ENCODE measurements around the gene BRPF1. TPM values are rescaled to one million over a fixed set of nuclear protein-coding genes. Genes with fewer than 3 reads are reported as not detected.

BRPF1 gene
- total and polyA plus RNA-seq, 4 donors: 10.4 to 18.9 (median 15.9) TPM

DNA sequence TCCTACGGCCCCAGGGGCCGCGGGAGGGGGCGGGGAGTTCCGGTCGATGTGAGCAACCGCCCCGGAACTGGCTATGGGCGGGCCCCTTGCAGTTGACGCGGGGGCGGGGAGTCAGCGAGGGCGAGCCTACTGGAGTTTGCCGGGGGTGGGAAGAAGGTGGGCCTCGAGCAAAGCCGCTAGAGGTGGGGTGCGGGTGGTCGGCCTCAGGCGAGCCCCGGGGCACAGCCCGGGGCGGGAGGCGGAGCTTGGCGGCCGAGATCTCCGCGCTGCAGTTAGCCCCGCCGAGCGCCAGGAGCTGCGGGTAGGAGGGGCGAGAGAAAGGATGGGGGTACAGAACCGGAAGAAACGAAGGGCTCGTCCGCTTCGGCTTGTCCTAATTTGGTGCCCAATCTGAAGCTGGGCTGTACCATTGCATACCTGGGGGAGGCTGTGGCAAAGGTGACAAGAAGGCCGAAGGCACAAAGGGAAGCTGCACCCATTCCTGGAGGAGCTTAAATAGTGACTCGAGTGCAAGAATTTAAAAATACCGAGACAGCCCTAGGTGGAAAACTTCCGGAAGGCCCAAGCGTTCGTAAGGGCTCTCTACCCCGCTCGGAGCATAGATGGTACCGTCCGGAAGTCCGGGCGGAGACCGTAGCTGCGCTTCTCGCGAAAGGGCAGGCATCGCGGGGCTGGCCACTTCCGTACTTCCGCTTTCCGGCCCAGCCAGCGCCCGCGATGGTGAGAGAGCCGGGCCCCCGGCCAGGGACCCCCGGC, 61.0 kb downstream of the BRPF1 start, which contains the start of the genes ARPC4 and TADA3:
TSS of gene ARPC4 (plus strand) at position 678 of the 756 bp plus-strand sequence. CDS start at position 718, 40 bp downstream.
TSS of gene TADA3 (minus strand) at position 69 of the 756 bp plus-strand sequence. CDS start 1,007 bp downstream, outside the sequence.
- DNase-seq (ENCODE audit: low read depth in 4 of 6, low spot score in 6 of 6): peak; percentile 89 to 99 (median 96)
- H3K27me3 ChIP-seq (ENCODE audit: control insufficient read depth, insufficient read depth, low read length): no peaks in the 10 kb centered on the region
- no peaks in the 10 kb centered on the region for H3K9me3 ChIP-seq (ENCODE audit: control insufficient read depth, insufficient read depth, low read length)
- peaks cover 44% of the 10 kb centered on the region for H3K36me3 ChIP-seq (ENCODE audit: control insufficient read depth, insufficient read depth, low read length)
- H3K4me1 ChIP-seq (ENCODE audit: control insufficient read depth, insufficient read depth, low read length): peaks cover 12% of the 10 kb centered on the region
- peak within 1 kb of the TSS; percentile 93 for H3K4me3 ChIP-seq (ENCODE audit: low read depth, low read length)
- H3K27ac ChIP-seq (ENCODE audit: low read depth, low read length): peak within 1 kb of the TSS; percentile 97
- WGBS (ENCODE audit: insufficient coverage): under 1% methylated on average over 61 of the region's 65 CpGs

DNA sequence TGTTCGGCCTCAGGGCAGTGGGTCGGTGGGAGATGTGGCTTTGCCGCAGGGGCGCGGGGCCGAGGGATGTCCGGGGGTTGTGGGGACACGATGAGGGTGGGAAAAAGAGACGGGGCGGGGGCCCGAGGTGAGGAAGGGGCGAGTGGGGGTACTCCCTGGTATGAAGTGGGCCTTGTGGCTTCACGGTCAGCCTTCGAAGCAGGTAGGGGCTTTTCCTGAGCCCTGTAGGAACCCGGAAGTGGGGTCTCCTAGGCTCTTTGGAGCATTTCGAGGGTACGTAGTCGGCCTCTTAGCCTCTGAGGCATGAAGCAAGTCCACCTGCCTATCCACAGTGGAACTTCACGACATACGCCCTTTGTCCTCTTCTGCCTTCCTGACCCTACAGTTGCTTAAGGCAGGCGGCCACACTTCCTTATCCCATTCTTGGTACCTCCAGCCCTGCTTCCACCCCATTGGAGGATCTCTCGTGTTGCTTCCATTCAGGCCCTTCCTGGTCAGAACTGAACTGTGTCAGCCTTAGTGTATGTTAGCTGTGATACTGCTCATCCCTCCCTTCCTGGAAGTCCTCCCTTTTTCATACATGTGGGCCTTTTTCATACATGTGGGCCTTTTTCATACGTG, 61.7 kb downstream of the BRPF1 start:
- DNase-seq (ENCODE audit: low read depth in 4 of 6, low spot score in 6 of 6): no peak
- peaks cover 12% of the 10 kb centered on the region for H3K4me1 ChIP-seq (ENCODE audit: control insufficient read depth, insufficient read depth, low read length)
- peak overlapping the region; percentile 97 for H3K27ac ChIP-seq (ENCODE audit: low read depth, low read length)
- peak overlapping the region; percentile 93 for H3K4me3 ChIP-seq (ENCODE audit: low read depth, low read length)
- H3K9me3 ChIP-seq (ENCODE audit: control insufficient read depth, insufficient read depth, low read length): no peaks in the 10 kb centered on the region
- WGBS (ENCODE audit: insufficient coverage): 2% methylated on average over 20 of the region's 23 CpGs
- H3K27me3 ChIP-seq (ENCODE audit: control insufficient read depth, insufficient read depth, low read length): no peaks in the 10 kb centered on the region
- H3K36me3 ChIP-seq (ENCODE audit: control insufficient read depth, insufficient read depth, low read length): peaks cover 46% of the 10 kb centered on the region

DNA sequence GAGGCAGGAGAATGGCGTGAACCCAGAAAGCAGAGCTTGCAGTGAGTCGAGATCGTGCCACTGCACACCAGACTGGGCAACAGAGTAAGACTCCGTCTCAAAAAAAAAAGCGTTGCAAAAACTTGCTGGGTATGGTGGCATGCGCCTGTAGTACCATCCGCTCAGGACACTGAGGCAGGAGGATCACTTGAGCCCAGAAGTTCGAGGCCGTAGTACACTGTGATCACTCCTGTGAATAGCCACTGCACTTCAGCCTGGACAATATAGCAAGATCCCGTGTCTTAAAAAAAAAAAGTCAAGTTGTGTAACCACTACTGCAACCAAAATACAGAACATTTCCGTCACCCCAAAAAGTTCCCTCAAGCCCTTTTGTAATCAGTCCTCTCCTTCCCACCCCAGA, 62.9 kb downstream of the BRPF1 start:
- Histone ChIP-seq H3K27me3 (ENCODE audit: control insufficient read depth, insufficient read depth, low read length) (no peaks in the 10 kb centered on the region), H3K4me1 (ENCODE audit: control insufficient read depth, insufficient read depth, low read length) (peaks cover 12% of the 10 kb centered on the region), H3K4me3 (ENCODE audit: low read depth, low read length) (no peak overlapping the region), H3K27ac (ENCODE audit: low read depth, low read length) (no peak overlapping the region), H3K36me3 (ENCODE audit: control insufficient read depth, insufficient read depth, low read length) (peaks cover 45% of the 10 kb centered on the region), H3K9me3 (ENCODE audit: control insufficient read depth, insufficient read depth, low read length) (no peaks in the 10 kb centered on the region)
- no peak for DNase-seq (ENCODE audit: low read depth in 4 of 6, low spot score in 6 of 6)
- WGBS (ENCODE audit: insufficient coverage): 99% methylated on average over 10 of the region's 11 CpGs

DNA sequence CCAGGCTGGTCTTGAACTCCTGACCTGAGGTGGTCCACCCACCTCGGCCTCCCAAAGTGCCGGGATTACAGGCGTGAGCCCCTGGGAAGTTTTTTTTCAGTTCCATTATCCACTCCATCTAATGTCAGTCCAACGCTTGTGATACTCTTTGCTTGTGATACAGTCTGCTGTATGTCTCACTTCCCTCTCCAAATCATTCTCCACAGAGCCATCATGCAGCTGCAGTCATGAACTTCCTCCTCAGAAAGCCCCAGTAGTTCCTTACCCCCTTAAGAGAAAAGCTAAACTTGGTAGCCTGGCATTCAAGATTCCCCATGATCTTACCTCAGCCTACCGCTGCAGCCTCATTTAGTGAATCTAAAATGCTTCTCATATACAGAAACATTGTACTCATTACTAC, 63.7 kb downstream of the BRPF1 start:
- 77% methylated on average over 5 of the region's 5 CpGs for WGBS (ENCODE audit: insufficient coverage)
- DNase-seq (ENCODE audit: low read depth in 4 of 6, low spot score in 6 of 6): no peak
- Histone ChIP-seq H3K9me3 (ENCODE audit: control insufficient read depth, insufficient read depth, low read length) (no peaks in the 10 kb centered on the region), H3K4me3 (ENCODE audit: low read depth, low read length) (no peak overlapping the region), H3K36me3 (ENCODE audit: control insufficient read depth, insufficient read depth, low read length) (peaks cover 44% of the 10 kb centered on the region), H3K4me1 (ENCODE audit: control insufficient read depth, insufficient read depth, low read length) (peaks cover 12% of the 10 kb centered on the region), H3K27ac (ENCODE audit: low read depth, low read length) (no peak overlapping the region), H3K27me3 (ENCODE audit: control insufficient read depth, insufficient read depth, low read length) (no peaks in the 10 kb centered on the region)

DNA sequence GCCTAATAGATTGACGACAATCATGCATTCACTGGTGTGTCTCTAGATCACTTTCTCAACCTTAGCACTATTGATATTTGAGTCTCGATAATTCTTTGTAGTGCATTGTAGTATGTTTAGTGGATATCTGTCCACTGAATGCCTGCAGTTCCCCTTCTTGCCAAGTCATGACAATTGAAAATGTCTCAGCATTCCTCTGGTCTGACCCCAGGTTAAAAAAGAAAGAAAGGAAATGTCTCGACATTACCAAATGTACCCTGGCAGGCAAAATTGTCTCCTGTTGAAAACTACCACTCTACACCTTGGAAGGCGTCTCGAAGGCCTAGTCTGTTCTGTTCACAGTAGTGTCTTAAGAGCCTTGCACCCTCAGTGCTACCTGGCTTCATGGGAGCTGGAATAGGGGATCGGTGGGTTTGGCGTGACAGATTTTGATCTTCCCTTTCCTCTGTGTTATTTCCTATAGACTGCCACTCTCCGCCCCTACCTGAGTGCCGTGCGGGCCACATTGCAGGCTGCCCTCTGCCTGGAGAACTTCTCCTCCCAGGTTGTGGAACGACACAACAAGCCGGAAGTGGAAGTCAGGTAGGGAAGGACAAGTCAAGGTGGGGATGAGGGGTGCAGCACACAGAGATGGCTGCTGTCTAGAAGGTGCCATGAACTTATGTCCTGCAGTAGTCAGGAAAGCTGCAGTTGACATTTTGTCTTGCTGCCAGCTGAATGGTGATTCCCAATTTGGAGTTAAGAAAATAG, 65.8 kb downstream of the BRPF1 start:
- Histone ChIP-seq H3K9me3 (ENCODE audit: control insufficient read depth, insufficient read depth, low read length) (no peaks in the 10 kb centered on the region), H3K27ac (ENCODE audit: low read depth, low read length) (no peak overlapping the region), H3K36me3 (ENCODE audit: control insufficient read depth, insufficient read depth, low read length) (peaks cover 59% of the 10 kb centered on the region), H3K4me3 (ENCODE audit: low read depth, low read length) (no peak overlapping the region), H3K4me1 (ENCODE audit: control insufficient read depth, insufficient read depth, low read length) (peaks cover 3% of the 10 kb centered on the region), H3K27me3 (ENCODE audit: control insufficient read depth, insufficient read depth, low read length) (no peaks in the 10 kb centered on the region)
- no peak for DNase-seq (ENCODE audit: low read depth in 4 of 6, low spot score in 6 of 6)
- 94% methylated on average over 8 of the region's 12 CpGs for WGBS (ENCODE audit: insufficient coverage)

Other genes starting within 250 kb of the BRPF1 start
- gene LHFPL4, start 177.9 kb upstream of the BRPF1 start, total RNA-seq: 10 to 100 TPM in 1 of 2 donors, 1 to 10 TPM in 1; 6.1 to 14.5 TPM
- 10 to 100 TPM; 33.3 to 37.4 TPM for gene LHFPL4, start 177.9 kb upstream of the BRPF1 start, polyA plus RNA-seq (ENCODE audit: insufficient read length in 2 of 2)
- 10 to 100 TPM; 21.0 to 30.6 TPM for gene MTMR14, start 82.2 kb upstream of the BRPF1 start, total RNA-seq
- 10 to 100 TPM; 21.1 to 28.5 TPM for gene MTMR14, start 82.2 kb upstream of the BRPF1 start, polyA plus RNA-seq (ENCODE audit: insufficient read length in 2 of 2)
- gene CPNE9, start 27.9 kb upstream of the BRPF1 start, total RNA-seq: 1 to 10 TPM; 3.3 to 6.3 TPM
- gene CPNE9, start 27.9 kb upstream of the BRPF1 start, polyA plus RNA-seq (ENCODE audit: insufficient read length in 2 of 2): 1 to 10 TPM; 5.3 to 6.1 TPM
- 10 to 100 TPM; 25.8 to 42.4 TPM for gene OGG1, start 18.2 kb downstream of the BRPF1 start, total RNA-seq
- 10 to 100 TPM; 46.1 to 57.8 TPM for gene OGG1, start 18.2 kb downstream of the BRPF1 start, polyA plus RNA-seq (ENCODE audit: insufficient read length in 2 of 2)
- gene CAMK1, start 38.2 kb downstream of the BRPF1 start, total RNA-seq: 10 to 100 TPM; 36.3 to 64.4 TPM
- 10 to 100 TPM; 42.3 to 44.1 TPM for gene CAMK1, start 38.2 kb downstream of the BRPF1 start, polyA plus RNA-seq (ENCODE audit: insufficient read length in 2 of 2)
- gene TADA3, start 60.7 kb downstream of the BRPF1 start, total RNA-seq: 10 to 100 TPM; 32.5 to 63.1 TPM
- gene TADA3, start 60.7 kb downstream of the BRPF1 start, polyA plus RNA-seq (ENCODE audit: insufficient read length in 2 of 2): 10 to 100 TPM; 80.2 to 88.3 TPM
- gene ARPC4, start 61.3 kb downstream of the BRPF1 start, total RNA-seq: 100 to 1,000 TPM; 109 to 131 TPM
- gene ARPC4, start 61.3 kb downstream of the BRPF1 start, polyA plus RNA-seq (ENCODE audit: insufficient read length in 2 of 2): 100 to 1,000 TPM; 138 to 141 TPM
- 10 to 100 TPM; 32.4 to 50.6 TPM for gene TTLL3, start 78.5 kb downstream of the BRPF1 start, total RNA-seq
- gene TTLL3, start 78.5 kb downstream of the BRPF1 start, polyA plus RNA-seq (ENCODE audit: insufficient read length in 2 of 2): 10 to 100 TPM; 46.7 to 75.0 TPM
- gene RPUSD3, start 112.3 kb downstream of the BRPF1 start, total RNA-seq: 10 to 100 TPM; 19.2 to 36.0 TPM
- 10 to 100 TPM; 48.7 to 53.8 TPM for gene RPUSD3, start 112.3 kb downstream of the BRPF1 start, polyA plus RNA-seq (ENCODE audit: insufficient read length in 2 of 2)
- gene CIDEC, start 148.5 kb downstream of the BRPF1 start, total RNA-seq: not detected
- under 1 TPM; 0.24 to 0.54 TPM for gene CIDEC, start 148.5 kb downstream of the BRPF1 start, polyA plus RNA-seq (ENCODE audit: insufficient read length in 2 of 2)
- 10 to 100 TPM; 16.7 to 25.2 TPM for gene JAGN1, start 158.9 kb downstream of the BRPF1 start, total RNA-seq
- gene JAGN1, start 158.9 kb downstream of the BRPF1 start, polyA plus RNA-seq (ENCODE audit: insufficient read length in 2 of 2): 10 to 100 TPM; 34.0 to 35.2 TPM
- gene IL17RE, start 171.1 kb downstream of the BRPF1 start, total RNA-seq: 1 to 10 TPM in 1 of 2 donors, under 1 TPM in 1; 0.79 to 1.1 TPM
- 1 to 10 TPM; 1.7 to 2.7 TPM for gene IL17RE, start 171.1 kb downstream of the BRPF1 start, polyA plus RNA-seq (ENCODE audit: insufficient read length in 2 of 2)
- 10 to 100 TPM; 16.7 to 34.2 TPM for gene IL17RC, start 185.4 kb downstream of the BRPF1 start, total RNA-seq
- 10 to 100 TPM; 24.9 to 32.0 TPM for gene IL17RC, start 185.4 kb downstream of the BRPF1 start, polyA plus RNA-seq (ENCODE audit: insufficient read length in 2 of 2)
- gene CRELD1, start 202.1 kb downstream of the BRPF1 start, total RNA-seq: 10 to 100 TPM; 36.1 to 64.9 TPM
- 10 to 100 TPM; 67.2 to 88.5 TPM for gene CRELD1, start 202.1 kb downstream of the BRPF1 start, polyA plus RNA-seq (ENCODE audit: insufficient read length in 2 of 2)
- gene PRRT3, start 220.7 kb downstream of the BRPF1 start, total RNA-seq: 1 to 10 TPM; 3.8 to 4.0 TPM
- 10 to 100 TPM; 12.3 to 15.5 TPM for gene PRRT3, start 220.7 kb downstream of the BRPF1 start, polyA plus RNA-seq (ENCODE audit: insufficient read length in 2 of 2)

Data from spinal cord (tissue), 10 donors.